H1 (cell line): ENCODE measurements around the gene NOL9. TPM values are rescaled to one million over a fixed set of nuclear protein-coding genes. Genes with fewer than 3 reads are reported as not detected.

Experiments
- CTCF ChIA-PET: fragments of 300-600 bp; sonication (Branson Sonifier 250); formaldehyde crosslinking; loops from one replicate; lab custom pipeline; 2021; ENCODE audit not compliant: partially characterized antibody; lab: Charles Lee
- POLR2A ChIA-PET: fragments of 300-600 bp; sonication (Branson Sonifier 250); formaldehyde crosslinking; loops from one replicate; lab custom pipeline; 2021; ENCODE audit warnings: inconsistent platforms; ENCODE audit not compliant: partially characterized antibody; lab: Charles Lee
- DNase-seq, 2 experiments: peaks; one replicate each; pipeline versions ENCODE4 v3.0.0 to v3.0.0-alpha.2; 2010 to 2022; ENCODE audit warnings: low spot score in 2 of 2, low read depth in 1 of 2, mixed read lengths in 1 of 2
- FAIRE-seq: peaks from 2 replicates; lab custom pipeline; 2011; peaks lifted over from hg19 to GRCh38; lab: Jason Lieb, UNC
- H2AFZ ChIP-seq: 2 replicates; pipeline ENCODE4 v1.8.1; 2012; ENCODE audit warnings: low read length, inconsistent platforms
- H2AK5ac ChIP-seq: 2 replicates; pipeline ENCODE4 v1.6.1; 2013; ENCODE audit warnings: low read depth, low read length
- H2BK120ac ChIP-seq: replicated peaks from 2 replicates; pipeline ENCODE3; 2013; ENCODE audit warnings: low read depth, low read length, inconsistent platforms
- H2BK12ac ChIP-seq: 2 replicates; pipeline ENCODE4 v1.6.1; 2013; ENCODE audit warnings: low read depth, low read length
- H2BK15ac ChIP-seq: 2 replicates; pipeline ENCODE4 v1.6.1; 2013; ENCODE audit warnings: low read length
- H2BK20ac ChIP-seq: 2 replicates; pipeline ENCODE4 v1.6.1; 2013; ENCODE audit warnings: low read length
- H2BK5ac ChIP-seq: 2 replicates; pipeline ENCODE4 v1.6.1; 2013; ENCODE audit warnings: low read depth, low read length
- H3K14ac ChIP-seq: 2 replicates; pipeline ENCODE4 v1.6.1; 2013; ENCODE audit warnings: inconsistent platforms; ENCODE audit not compliant: insufficient read length
- H3K18ac ChIP-seq: 2 replicates; pipeline ENCODE4 v1.6.1; 2013; ENCODE audit warnings: low read length; ENCODE audit errors: extremely low read depth
- H3K23ac ChIP-seq: 2 replicates; pipeline ENCODE4 v1.6.1; 2013; ENCODE audit warnings: inconsistent platforms; ENCODE audit not compliant: insufficient read length
- H3K23me2 ChIP-seq: 2 replicates; pipeline ENCODE4 v1.6.1; 2013; ENCODE audit warnings: low read depth, low read length
- H3K27ac ChIP-seq: 2 replicates; pipeline ENCODE4 v1.6.1; 2011; ENCODE audit warnings: low read depth, low read length, inconsistent platforms
- H3K27me3 ChIP-seq, 4 experiments: replicated peaks in 1 of 4; 1 replicate in 1 of 4; 2 replicates in 3 of 4; pipeline versions ENCODE4 v1.6.1 to v1.8.1; 2011 to 2013; ENCODE audit warnings: low read length in 3 of 4, mild to moderate bottlenecking in 3 of 4, inconsistent platforms in 2 of 4, mixed read lengths in 2 of 4, moderate library complexity in 1 of 4; ENCODE audit not compliant: control insufficient read depth in 3 of 4, insufficient read depth in 3 of 4; ENCODE audit errors: extremely low read depth in 1 of 4
- H3K36me3 ChIP-seq, 4 experiments: 2 replicates each; pipeline versions ENCODE4 v1.6.1 to v1.8.1; 2011 to 2013; ENCODE audit warnings: mild to moderate bottlenecking in 4 of 4, low read length in 3 of 4, moderate library complexity in 2 of 4, control low read depth in 1 of 4, inconsistent platforms in 1 of 4; ENCODE audit not compliant: insufficient read depth in 4 of 4, control insufficient read depth in 2 of 4
- H3K4ac ChIP-seq: replicated peaks from 2 replicates; pipeline ENCODE3; 2013; ENCODE audit warnings: low read length, low read depth, mixed read lengths, inconsistent platforms; ENCODE audit not compliant: insufficient read length
- H3K4me1 ChIP-seq, 4 experiments: replicated peaks in 1 of 4; 1 replicate in 1 of 4; 2 replicates in 3 of 4; pipeline versions ENCODE4 v1.6.1 to v1.8.1; 2011 to 2013; ENCODE audit warnings: low read length in 3 of 4, inconsistent platforms in 2 of 4, mixed read lengths in 1 of 4; ENCODE audit not compliant: insufficient read depth in 4 of 4, control insufficient read depth in 3 of 4
- H3K4me2 ChIP-seq, 2 experiments: 2 replicates each; pipeline versions ENCODE4 v1.6.1 to v1.8.1; 2011 to 2013; ENCODE audit warnings: low read depth in 2 of 2, low read length in 2 of 2, control low read depth in 1 of 2, inconsistent platforms in 1 of 2, mild to moderate bottlenecking in 1 of 2; ENCODE audit not compliant: insufficient read depth in 1 of 2
- H3K4me3 ChIP-seq, 4 experiments: fragments of 200-600, 300-600 bp in 1 of 4; sonication (generic), shearing (Covaris generic), sonication (Bioruptor Twin) in 1 of 4; 2 replicates each; pipeline versions ENCODE4 v1.5.1 to v1.8.1; 2011 to 2016; ENCODE audit warnings: low read length in 4 of 4, low read depth in 3 of 4, control low read depth in 2 of 4, inconsistent platforms in 2 of 4, mild to moderate bottlenecking in 2 of 4, mixed read lengths in 1 of 4, moderate library complexity in 1 of 4; ENCODE audit not compliant: insufficient read depth in 2 of 4; ENCODE audit errors: extremely low read depth in 1 of 4
- H3K56ac ChIP-seq: replicated peaks from 2 replicates; pipeline ENCODE3; 2013; ENCODE audit warnings: low read depth, mild to moderate bottlenecking, mixed read lengths, low read length, inconsistent platforms; ENCODE audit not compliant: insufficient read length
- H3K79me1 ChIP-seq: 2 replicates; pipeline ENCODE4 v1.6.1; 2013; ENCODE audit warnings: low read depth, low read length, control low read depth
- H3K79me2 ChIP-seq, 2 experiments: 2 replicates each; pipeline versions ENCODE4 v1.6.1 to v1.8.1; 2012 to 2013; ENCODE audit warnings: low read length in 2 of 2, mild to moderate bottlenecking in 2 of 2, inconsistent platforms in 1 of 2; ENCODE audit not compliant: insufficient read depth in 2 of 2, control insufficient read depth in 1 of 2
- H3K9ac ChIP-seq, 4 experiments: replicated peaks in 1 of 4; 1 replicate in 1 of 4; 2 replicates in 3 of 4; pipeline versions ENCODE4 v1.6.1 to v1.8.1; 2011 to 2013; ENCODE audit warnings: low read depth in 3 of 4, low read length in 3 of 4, control low read depth in 2 of 4, mild to moderate bottlenecking in 2 of 4, moderate library complexity in 2 of 4, inconsistent platforms in 1 of 4; ENCODE audit errors: extremely low read depth in 1 of 4
- H3K9me3 ChIP-seq, 2 experiments: 2 replicates each; pipeline versions ENCODE4 v1.6.1 to v1.8.1; 2012 to 2013; ENCODE audit warnings: mild to moderate bottlenecking in 2 of 2, moderate library complexity in 2 of 2, control low read depth in 1 of 2, inconsistent platforms in 1 of 2, low read depth in 1 of 2, low read length in 1 of 2, mixed read lengths in 1 of 2; ENCODE audit not compliant: insufficient read depth in 2 of 2
- H4K20me1 ChIP-seq, 2 experiments: replicated peaks in 1 of 2; 2 replicates each; pipeline versions ENCODE3 to v1.8.1; 2011 to 2013; ENCODE audit warnings: inconsistent platforms in 2 of 2, low read length in 2 of 2, mild to moderate bottlenecking in 1 of 2; ENCODE audit not compliant: insufficient read depth in 2 of 2, control insufficient read depth in 1 of 2
- H4K5ac ChIP-seq: 2 replicates; pipeline ENCODE4 v1.6.1; 2013; ENCODE audit warnings: low read length, low read depth, mixed read lengths, inconsistent platforms; ENCODE audit not compliant: insufficient read length
- H4K8ac ChIP-seq: 2 replicates; pipeline ENCODE4 v1.8.0; 2013; ENCODE audit warnings: mild to moderate bottlenecking, moderate library complexity, low read length, inconsistent platforms; ENCODE audit not compliant: insufficient read depth; ENCODE audit errors: extremely low read depth
- H4K91ac ChIP-seq: replicated peaks from 2 replicates; pipeline ENCODE3; 2013; ENCODE audit warnings: low read length, mixed read lengths, inconsistent platforms; ENCODE audit not compliant: insufficient read length
- PHF8 ChIP-seq: fragments of 200-600 bp; sonication (generic); conservative IDR thresholded peaks from 2 replicates; pipeline ENCODE4 v1.7.1; 2012; ENCODE audit warnings: low read depth, mild to moderate bottlenecking, inconsistent platforms, low read length, moderate library complexity
- POLR2A ChIP-seq, 2 experiments: IDR thresholded peaks; 1 replicate in 1 of 2; 2 replicates in 1 of 2; pipeline ENCODE4 v1.6.1; 2011; ENCODE audit warnings: low read depth in 2 of 2, low read length in 2 of 2, mild to moderate bottlenecking in 2 of 2; ENCODE audit errors: control extremely low read depth in 1 of 2
- POLR2AphosphoS5 ChIP-seq: IDR thresholded peaks from 2 replicates; pipeline ENCODE4 v1.6.1; 2011; ENCODE audit warnings: low read depth, low read length
- SIRT6 ChIP-seq: IDR thresholded peaks from one replicate; pipeline ENCODE4 v1.7.1; 2012; ENCODE audit warnings: low read length, inconsistent platforms
- TAF7 ChIP-seq: optimal IDR thresholded peaks from 2 replicates; pipeline ENCODE3; 2011; ENCODE audit warnings: low read depth, mild to moderate bottlenecking, inconsistent platforms, low read length, moderate library complexity, borderline replicate concordance
- WGBS, 2 experiments: shearing (Covaris generic) in 1 of 2; methylation state at CpG; one replicate each; pipeline versions ENCODE4 v1.1.6 to v1.1.7; 2013 to 2015; ENCODE audit warnings: low lambda C conversion rate in 2 of 2, mixed read lengths in 2 of 2, inconsistent platforms in 1 of 2, low coverage in 1 of 2, missing lambda C conversion rate in 1 of 2; ENCODE audit not compliant: insufficient replicate concordance in 2 of 2, insufficient coverage in 1 of 2, insufficient read length in 1 of 2; ENCODE audit errors: extremely low coverage in 1 of 2, missing lambda C conversion rate in 1 of 2; 5-methylcytosine and 5-hydroxymethylcytosine counted together
- polyA plus RNA-seq, 7 experiments: library from polyadenylated mRNA; depleted of rRNA in 3 of 7; stranded (reverse) in 5 of 7; unstranded in 2 of 7; fragments of >200 nt in 5 of 7; fragments of 200-250 nt in 2 of 7; gene quantifications; 1 replicate in 5 of 7; 2 replicates in 1 of 7; 4 replicates in 1 of 7; pipeline versions ENCODE4 v1.2.1 to v1.2.3, GENCODE V29; 2011 to 2013; ENCODE audit warnings: missing spikeins in 2 of 7, mixed read lengths in 2 of 7
- total RNA-seq: library from RNA; stranded (reverse); fragmentation: NEBNext Ultra II Directional; extraction: Animal tissue kit (Norgen Biotek cat#: 25700); gene quantifications from 2 replicates; pipeline ENCODE4 v1.2.1, GENCODE V29; 2021

NOL9 gene
- total and polyA plus RNA-seq, 2 of the 8 experiments (the other 6 are each of a cell fraction or from before 2014, with no cell fraction given), result 17.1 to 38.1 TPM

DNA sequence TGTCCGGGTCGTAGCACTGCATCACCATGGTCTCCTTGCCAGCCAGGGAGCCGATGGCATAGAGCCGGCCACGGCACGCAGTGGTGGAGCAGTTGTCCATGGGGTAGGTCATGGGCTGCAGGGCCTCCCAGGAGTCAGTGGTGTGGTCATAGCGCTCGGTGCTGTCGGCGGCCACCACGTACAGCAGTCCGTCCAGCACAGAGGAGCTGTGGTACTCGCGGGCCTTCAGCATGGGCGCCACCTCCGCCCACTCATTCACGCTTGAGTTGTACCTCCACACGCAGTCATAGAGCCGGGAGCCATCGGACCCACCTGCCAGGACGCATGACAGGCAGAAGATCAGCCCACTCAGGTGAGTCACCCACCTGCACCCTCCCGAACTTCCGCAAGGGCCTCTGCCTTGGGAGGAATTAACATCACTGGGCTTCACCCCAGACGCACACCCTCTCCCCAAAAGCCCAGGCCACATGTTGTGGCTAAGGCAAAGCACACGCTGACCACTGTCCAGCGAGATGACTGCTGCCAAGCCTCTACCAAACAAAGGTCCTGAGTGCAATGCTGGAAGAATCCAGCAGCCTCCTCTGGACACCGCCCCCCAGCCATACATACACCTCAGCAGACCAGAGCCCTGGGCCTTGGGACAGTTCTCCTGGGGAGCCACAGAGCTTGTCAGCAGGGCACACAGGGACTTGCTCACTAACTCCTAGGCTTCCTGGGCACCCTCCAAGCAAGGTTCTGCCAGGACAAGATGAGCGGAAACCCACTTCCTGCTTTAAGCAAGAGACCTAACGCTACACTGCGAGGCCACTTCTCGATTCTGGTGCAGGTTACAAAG, 45.0 kb upstream of the NOL9 start:
- H3K4me3 ChIP-seq, result no peak overlapping the region

More for the DNA sequence above, 45.0 kb upstream of the NOL9 start:
- Histone ChIP-seq H2BK20ac (no peak overlapping the region), H4K8ac (peak overlapping the region; percentile 62; the same call in 1 of the 2 replicates), H3K4me1 (peaks cover 0 to 13% (median 9%) of the 10 kb centered on the region in 4 experiments; a peak in 6 of 7 replicates), H2AK5ac (no peak overlapping the region), H2BK120ac (no peak overlapping the region), H3K27ac (no peak overlapping the region), H3K14ac (no peak overlapping the region), H4K20me1 (peaks cover 27 to 38% of the 10 kb centered on the region in 2 experiments), H3K27me3 (no peaks in the 10 kb centered on the region; a peak in 1 of 7 replicates), H3K23ac (no peak overlapping the region), H3K56ac (no peak overlapping the region), H2BK5ac (no peak overlapping the region; the same call in 1 of the 2 replicates), H3K79me2 (peaks cover 22 to 55% of the 10 kb centered on the region in 2 experiments; a peak in 3 of 4 replicates), H2AFZ (no peak overlapping the region), H3K36me3 (peaks cover 10 to 30% (median 28%) of the 10 kb centered on the region in 4 experiments; a peak in 7 of 8 replicates), H4K91ac (no peak overlapping the region), H3K9me3 (no peaks in the 10 kb centered on the region), H2BK15ac (no peak overlapping the region), H3K4ac (no peak overlapping the region), H3K4me2 (peak overlapping the region; percentile 4 to 91; a peak in 3 of 4 replicates), H3K18ac (no peak overlapping the region), H3K9ac (no peak overlapping the region), H2BK12ac (no peak overlapping the region), H3K23me2 (peaks cover 18% of the 10 kb centered on the region), H4K5ac (no peak overlapping the region), H3K79me1 (peaks cover 21% of the 10 kb centered on the region)
- 92% methylated on average over 26 of the region's 31 CpGs; no CpG with 5 or more reads in 1 of the 2 experiments for WGBS, 2 experiments
- no peak for DNase-seq
- TF ChIP-seq POLR2AphosphoS5 (0 out of 2 replicates have a peak, but pooled peaks have one; percentile 36), POLR2A (IDR thresholded peaks at IDR 0.05; ENCODE audit: control extremely low read depth in 1 of 2, low read depth in 2 of 2, low read length in 2 of 2) (peak in 1 of 2 experiments; percentile 30; a peak in 1 of 3 replicates), TAF7 (no peak), PHF8 (no peak), SIRT6 (no peak)
- ChIA-PET POLR2A (interaction anchor here (1.0 to 10.8 kb wide), 6 partner anchors 11 to 45 kb away, joined by 3 to 196 read pairs (median 56); partner anchors contain the start of genes NOL9, TAS1R1, THAP3 and ZBTB48), CTCF (interaction anchor here (0.7 to 3.3 kb wide), 11 partner anchors 10 to 47 kb away, joined by 3 to 16 read pairs (median 4); partner anchors contain the start of genes TAS1R1 and THAP3)
- no peak for FAIRE-seq
